Astrocyte (in vitro differentiated cells and primary cell): ENCODE results near the gene MAP3K14.

ENCODE experiments used
- EZH2 ChIP-seq: IDR thresholded peaks from 2 replicates; pipeline ENCODE4 v1.6.1; 2012; ENCODE audit warnings: mild to moderate bottlenecking, low read length, inconsistent platforms; ENCODE audit not compliant: insufficient read depth
- TF ChIP-seq, protein P1 (sequence below): IDR thresholded peaks from 2 replicates; pipeline ENCODE4 v1.5.1; 2011; ENCODE audit warnings: low read depth, mild to moderate bottlenecking, inconsistent platforms, low read length, moderate library complexity; ENCODE audit not compliant: insufficient read depth

DNA sequence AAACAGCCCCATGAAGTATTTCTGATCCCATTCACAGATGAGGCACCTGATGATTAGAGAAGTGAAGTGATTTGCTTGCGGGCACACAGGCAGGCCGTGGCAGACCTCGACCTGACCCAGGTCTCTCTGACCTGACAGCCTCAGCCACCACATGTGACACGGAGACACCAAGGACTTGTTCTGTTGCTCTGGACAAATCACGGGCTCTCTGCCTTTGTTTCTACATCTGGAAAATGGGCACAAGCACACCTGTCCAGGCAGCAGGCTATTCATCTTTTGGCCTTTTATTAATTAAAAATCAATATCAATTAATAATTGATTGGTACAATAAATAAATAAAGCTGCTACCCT, 3.4 kb downstream of the MAP3K14 start:
- TF ChIP-seq, protein P1, sequence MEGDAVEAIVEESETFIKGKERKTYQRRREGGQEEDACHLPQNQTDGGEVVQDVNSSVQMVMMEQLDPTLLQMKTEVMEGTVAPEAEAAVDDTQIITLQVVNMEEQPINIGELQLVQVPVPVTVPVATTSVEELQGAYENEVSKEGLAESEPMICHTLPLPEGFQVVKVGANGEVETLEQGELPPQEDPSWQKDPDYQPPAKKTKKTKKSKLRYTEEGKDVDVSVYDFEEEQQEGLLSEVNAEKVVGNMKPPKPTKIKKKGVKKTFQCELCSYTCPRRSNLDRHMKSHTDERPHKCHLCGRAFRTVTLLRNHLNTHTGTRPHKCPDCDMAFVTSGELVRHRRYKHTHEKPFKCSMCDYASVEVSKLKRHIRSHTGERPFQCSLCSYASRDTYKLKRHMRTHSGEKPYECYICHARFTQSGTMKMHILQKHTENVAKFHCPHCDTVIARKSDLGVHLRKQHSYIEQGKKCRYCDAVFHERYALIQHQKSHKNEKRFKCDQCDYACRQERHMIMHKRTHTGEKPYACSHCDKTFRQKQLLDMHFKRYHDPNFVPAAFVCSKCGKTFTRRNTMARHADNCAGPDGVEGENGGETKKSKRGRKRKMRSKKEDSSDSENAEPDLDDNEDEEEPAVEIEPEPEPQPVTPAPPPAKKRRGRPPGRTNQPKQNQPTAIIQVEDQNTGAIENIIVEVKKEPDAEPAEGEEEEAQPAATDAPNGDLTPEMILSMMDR: no peak
- no peak for TF ChIP-seq EZH2
